Stimulated activated naive CD8-positive, alpha-beta T cell treated with anti-CD3 and anti-CD28 coated beads, Interleukin-15, Interleukin-2, amounts not matched to agents 100 ng/mL and 50 ng/mL, for 24 hours (primary cell): ENCODE data around the gene SLC6A1.

Source experiments
- H3K27ac Mint-ChIP-seq: one replicate; pipeline ENCODE4 v1.8.0; 2021; ENCODE audit warnings: mild to moderate bottlenecking, mixed read lengths
- H3K27me3 Mint-ChIP-seq: one replicate; pipeline ENCODE4 v1.8.0; 2021; ENCODE audit warnings: mixed read lengths
- H3K36me3 Mint-ChIP-seq: one replicate; pipeline ENCODE4 v1.8.0; 2021; ENCODE audit warnings: low read depth, mixed read lengths
- H3K4me1 Mint-ChIP-seq: one replicate; pipeline ENCODE4 v1.8.0; 2021; ENCODE audit warnings: low read depth, mixed read lengths
- H3K4me3 Mint-ChIP-seq: one replicate; pipeline ENCODE4 v1.8.0; 2021; ENCODE audit warnings: mild to moderate bottlenecking, mixed read lengths
- H3K9me3 Mint-ChIP-seq: one replicate; pipeline ENCODE4 v1.8.0; 2021; ENCODE audit warnings: mixed read lengths

Gene SLC6A1

GRCh38 chr3:10992017-10992942 is at the start of gene SLC6A1:
TSS of gene SLC6A1 (plus strand) at chr3:10992748. CDS start at chr3:11017212, 24,464 bp downstream.
- Mint-ChIP-seq H3K36me3 (no peaks in the 10 kb centered on the region), H3K4me1 (peaks cover 6% of the 10 kb centered on the region), H3K27me3 (peaks cover 63% of the 10 kb centered on the region), H3K9me3 (no peaks in the 10 kb centered on the region), H3K4me3 (peak within 1 kb of the TSS; percentile 60), H3K27ac (no peak within 1 kb of the TSS)

- H3K9me3 Mint-ChIP-seq: no peaks in the 10 kb centered on the region
- peaks cover 8% of the 10 kb centered on the region for H3K27me3 Mint-ChIP-seq
- no peaks in the 10 kb centered on the region for H3K4me1 Mint-ChIP-seq
- no peaks in the 10 kb centered on the region for H3K36me3 Mint-ChIP-seq
- no peak overlapping the region for H3K27ac Mint-ChIP-seq
- no peak overlapping the region for H3K4me3 Mint-ChIP-seq
Observed at GRCh38 chr3:10944866-10945265, 47.7 kb upstream of the SLC6A1 start.

- Mint-ChIP-seq H3K36me3 (no peaks in the 10 kb centered on the region), H3K4me3 (no peak overlapping the region), H3K27ac (no peak overlapping the region), H3K4me1 (no peaks in the 10 kb centered on the region), H3K27me3 (peaks cover 8% of the 10 kb centered on the region), H3K9me3 (no peaks in the 10 kb centered on the region)
Observed at GRCh38 chr3:10945683-10946287, 46.8 kb upstream of the SLC6A1 start.

- H3K4me1 Mint-ChIP-seq: no peaks in the 10 kb centered on the region
Observed at GRCh38 chr3:10946526-10946925, 46.0 kb upstream of the SLC6A1 start.

GRCh38 chr3:10948326-10948725 is 44.2 kb upstream of the SLC6A1 start:
- H3K27ac Mint-ChIP-seq: no peak overlapping the region
- no peaks in the 10 kb centered on the region for H3K36me3 Mint-ChIP-seq
- no peaks in the 10 kb centered on the region for H3K9me3 Mint-ChIP-seq
- no peaks in the 10 kb centered on the region for H3K4me1 Mint-ChIP-seq
- peaks cover 5% of the 10 kb centered on the region for H3K27me3 Mint-ChIP-seq
- no peak overlapping the region for H3K4me3 Mint-ChIP-seq

More at GRCh38 chr3:10946526-10946925, 46.0 kb upstream of the SLC6A1 start:
- Mint-ChIP-seq H3K9me3 (no peaks in the 10 kb centered on the region), H3K27ac (no peak overlapping the region), H3K27me3 (peaks cover 8% of the 10 kb centered on the region), H3K36me3 (no peaks in the 10 kb centered on the region), H3K4me3 (no peak overlapping the region)

- Mint-ChIP-seq H3K4me3 (no peak overlapping the region), H3K4me1 (no peaks in the 10 kb centered on the region), H3K27ac (no peak overlapping the region), H3K36me3 (no peaks in the 10 kb centered on the region), H3K9me3 (no peaks in the 10 kb centered on the region), H3K27me3 (peaks cover 8% of the 10 kb centered on the region)
Observed at GRCh38 chr3:10949197-10949596, 43.4 kb upstream of the SLC6A1 start.

GRCh38 chr3:10950476-10951294 is 41.9 kb upstream of the SLC6A1 start:
- H3K27me3 Mint-ChIP-seq: peaks cover 8% of the 10 kb centered on the region
- H3K9me3 Mint-ChIP-seq: no peaks in the 10 kb centered on the region
- H3K4me3 Mint-ChIP-seq: no peak overlapping the region
- no peaks in the 10 kb centered on the region for H3K36me3 Mint-ChIP-seq
- no peak overlapping the region for H3K27ac Mint-ChIP-seq
- H3K4me1 Mint-ChIP-seq: no peaks in the 10 kb centered on the region

- no peaks in the 10 kb centered on the region for H3K9me3 Mint-ChIP-seq
- H3K27me3 Mint-ChIP-seq: peaks cover 8% of the 10 kb centered on the region
- no peak overlapping the region for H3K4me3 Mint-ChIP-seq
- H3K27ac Mint-ChIP-seq: no peak overlapping the region
- no peaks in the 10 kb centered on the region for H3K36me3 Mint-ChIP-seq
- no peaks in the 10 kb centered on the region for H3K4me1 Mint-ChIP-seq
Observed at GRCh38 chr3:10951295-10951926, 41.1 kb upstream of the SLC6A1 start.

- Mint-ChIP-seq H3K4me3 (no peak overlapping the region), H3K4me1 (no peaks in the 10 kb centered on the region), H3K27ac (no peak overlapping the region), H3K36me3 (no peaks in the 10 kb centered on the region), H3K27me3 (peaks cover 5% of the 10 kb centered on the region), H3K9me3 (no peaks in the 10 kb centered on the region)
Observed at GRCh38 chr3:10952525-10952924, 40.0 kb upstream of the SLC6A1 start.

GRCh38 chr3:10954740-10955139 is 37.8 kb upstream of the SLC6A1 start:
- Mint-ChIP-seq H3K36me3 (no peaks in the 10 kb centered on the region), H3K4me3 (no peak overlapping the region), H3K27me3 (peaks cover 3% of the 10 kb centered on the region)

GRCh38 chr3:10955711-10956453 is 36.7 kb upstream of the SLC6A1 start:
- H3K36me3 Mint-ChIP-seq: no peaks in the 10 kb centered on the region
- no peaks in the 10 kb centered on the region for H3K4me1 Mint-ChIP-seq
- no peak overlapping the region for H3K4me3 Mint-ChIP-seq
- peaks cover 8% of the 10 kb centered on the region for H3K27me3 Mint-ChIP-seq
- no peak overlapping the region for H3K27ac Mint-ChIP-seq
- H3K9me3 Mint-ChIP-seq: no peaks in the 10 kb centered on the region

More at GRCh38 chr3:10954740-10955139, 37.8 kb upstream of the SLC6A1 start:
- Mint-ChIP-seq H3K9me3 (no peaks in the 10 kb centered on the region), H3K27ac (no peak overlapping the region), H3K4me1 (no peaks in the 10 kb centered on the region)

GRCh38 chr3:10956531-10956930 is 36.0 kb upstream of the SLC6A1 start:
- no peak overlapping the region for H3K27ac Mint-ChIP-seq

GRCh38 chr3:10956986-10957385 is 35.6 kb upstream of the SLC6A1 start:
- Mint-ChIP-seq H3K36me3 (no peaks in the 10 kb centered on the region), H3K27me3 (peaks cover 8% of the 10 kb centered on the region), H3K27ac (no peak overlapping the region), H3K4me1 (no peaks in the 10 kb centered on the region), H3K9me3 (no peaks in the 10 kb centered on the region), H3K4me3 (no peak overlapping the region)

More at GRCh38 chr3:10956531-10956930, 36.0 kb upstream of the SLC6A1 start:
- H3K27me3 Mint-ChIP-seq: peaks cover 8% of the 10 kb centered on the region
- no peak overlapping the region for H3K4me3 Mint-ChIP-seq
- no peaks in the 10 kb centered on the region for H3K4me1 Mint-ChIP-seq
- H3K36me3 Mint-ChIP-seq: no peaks in the 10 kb centered on the region
- H3K9me3 Mint-ChIP-seq: no peaks in the 10 kb centered on the region
